ENCODE data around the gene CHMP1A.

GRCh38 chr16:89620406-89620841 lies 37.1 kb downstream of the CHMP1A start:
- TF ChIP-seq CTCF (conservative IDR thresholded peaks at IDR 0.05 in 1 of 2, IDR thresholded peaks at IDR 0.05 in 1 of 2; ENCODE audit: low read depth in 1 of 2, low read length in 2 of 2), result no peak
- no peak for TF ChIP-seq EZH2 (IDR thresholded peaks at IDR 0.05; ENCODE audit: low read length, missing control alignments)
